BJ (cell line): Measurements from ENCODE around the gene HECW1. TPM values are rescaled to one million over a fixed set of nuclear protein-coding genes. Genes with fewer than 3 reads are reported as not detected.
"Not testable (repeated sequence)": the region's sequence is repeated elsewhere in the genome, so short reads cannot be mapped to it uniquely, and the experiment has no call there.

Source experiments
- CTCF ChIA-PET: fragments of 350-600 bp; formaldehyde crosslinking; extraction: SDS; loops from one replicate; lab custom pipeline; 2021; ENCODE audit warnings: antibody characterized with exemption, inconsistent platforms; lab: Yijun Ruan, JAX
- POLR2A ChIA-PET: fragments of 300-600 bp; sonication (Branson Sonifier 250); formaldehyde crosslinking; extraction: SDS; loops from one replicate; lab custom pipeline; 2021; ENCODE audit warnings: antibody characterized with exemption; lab: Charles Lee
- DNase-seq: peaks from one replicate; pipeline ENCODE4 v3.0.0-alpha.2; 2011; ENCODE audit warnings: low read depth
- H3K27me3 ChIP-seq: 2 replicates; pipeline ENCODE4 v1.6.0; 2011; ENCODE audit warnings: low read length; ENCODE audit not compliant: control insufficient read depth, insufficient read depth
- H3K36me3 ChIP-seq: 2 replicates; pipeline ENCODE4 v1.5.1; 2011; ENCODE audit warnings: low read length; ENCODE audit not compliant: control insufficient read depth, insufficient read depth
- H3K4me3 ChIP-seq: 2 replicates; pipeline ENCODE4 v1.5.1; 2011; ENCODE audit warnings: low read depth, mild to moderate bottlenecking, control low read depth, low read length
- CTCF ChIP-seq: IDR thresholded peaks from 2 replicates; pipeline ENCODE4 v1.5.1; 2011; ENCODE audit warnings: low read depth, mild to moderate bottlenecking, control low read depth, inconsistent platforms, low read length, moderate library complexity; ENCODE audit not compliant: insufficient read depth
- polyA plus RNA-seq: library from polyadenylated mRNA; depleted of rRNA; stranded (reverse); fragments of >200 nt; gene quantifications from 2 replicates; pipeline ENCODE4 v1.2.3, GENCODE V29; 2011

Gene HECW1
- polyA plus RNA-seq, 1 experiment = 2.9 TPM

DNA sequence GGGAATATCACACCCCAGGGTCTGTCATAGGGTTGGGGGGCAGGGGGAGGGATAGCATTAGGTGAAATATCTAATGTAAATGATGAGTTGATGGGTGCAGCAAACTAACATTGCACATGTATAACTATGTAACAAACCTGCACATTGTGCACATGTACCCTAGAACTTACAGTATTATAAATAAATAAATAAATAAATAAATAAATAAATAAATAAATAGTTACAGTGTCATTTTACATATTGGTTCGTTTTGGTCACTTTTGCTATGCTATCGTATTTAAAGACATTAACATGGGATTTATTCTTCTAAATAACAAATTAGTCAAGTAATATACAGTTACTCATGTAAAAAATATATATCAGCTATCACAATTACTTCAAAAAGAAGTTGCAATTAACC is 228.7 kb downstream of the HECW1 start:
- no peaks in the 10 kb centered on the region for H3K36me3 ChIP-seq
- no peak overlapping the region for H3K4me3 ChIP-seq
- DNase-seq = no peak
- H3K27me3 ChIP-seq = no peaks in the 10 kb centered on the region
- ChIA-PET POLR2A (no interaction called here), CTCF (no interaction called here)
- TF ChIP-seq CTCF = no peak

DNA sequence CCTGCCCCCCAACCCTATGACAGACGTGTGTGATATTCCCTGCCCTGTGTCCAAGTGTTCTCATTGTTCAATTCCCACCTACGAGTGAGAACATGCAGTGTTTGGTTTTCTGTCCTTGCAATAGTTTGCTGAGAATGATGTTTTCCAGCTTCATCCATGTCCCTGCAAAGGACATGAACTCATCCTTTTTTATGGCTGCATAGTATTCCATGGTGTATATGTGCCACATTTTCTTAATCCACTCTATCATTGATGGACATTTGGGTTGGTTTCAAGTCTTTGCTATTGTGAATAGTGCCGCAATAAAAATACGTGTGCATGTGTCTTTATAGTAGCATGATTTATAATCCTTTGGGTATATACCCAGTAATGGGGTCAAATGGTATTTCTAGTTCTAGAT is 231.0 kb downstream of the HECW1 start:
- CTCF ChIA-PET, H3K27me3 ChIP-seq, DNase-seq, H3K4me3 ChIP-seq, H3K36me3 ChIP-seq, POLR2A ChIA-PET: not testable (repeated sequence)

DNA sequence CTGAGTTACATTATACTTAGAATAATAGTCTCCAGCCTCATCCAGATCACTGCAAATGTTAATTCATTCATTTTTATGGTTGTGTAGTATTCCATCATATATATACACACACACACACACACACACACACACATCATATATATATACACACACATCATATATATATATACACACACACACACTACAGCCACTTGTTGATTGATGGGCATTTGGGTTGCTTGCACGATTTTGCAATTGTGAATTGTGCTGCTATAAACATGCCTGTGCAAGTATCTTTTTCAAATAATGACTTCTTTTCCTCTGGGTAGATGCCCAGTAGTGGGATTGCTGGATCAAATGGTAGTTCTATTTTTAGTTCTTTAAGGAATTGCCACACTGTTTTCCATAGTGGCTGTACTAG is 233.2 kb downstream of the HECW1 start:
- H3K36me3 ChIP-seq, POLR2A ChIA-PET, H3K4me3 ChIP-seq, H3K27me3 ChIP-seq, DNase-seq, CTCF ChIA-PET: not testable (repeated sequence)

DNA sequence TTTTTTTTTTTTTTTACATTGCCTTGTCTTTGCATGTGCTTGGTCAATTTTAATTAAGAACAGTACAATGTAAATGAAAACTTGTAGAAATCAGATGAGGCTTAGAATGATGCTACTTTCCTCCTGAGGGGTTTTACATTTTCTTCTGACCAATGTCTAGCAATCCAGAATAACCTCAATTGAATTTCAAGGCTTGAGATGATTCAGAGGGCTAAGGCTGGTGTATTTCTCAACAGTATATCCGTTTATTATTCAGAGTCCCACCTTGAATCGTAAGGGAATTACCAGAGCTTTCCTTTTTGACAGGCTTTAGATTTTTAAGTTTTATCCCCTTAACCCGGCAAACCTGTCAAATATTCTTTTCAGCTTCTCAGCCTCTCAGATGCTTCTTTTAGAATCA is 239.2 kb downstream of the HECW1 start:
- no peak for TF ChIP-seq CTCF
- Histone ChIP-seq H3K4me3 (no peak overlapping the region), H3K36me3 (no peaks in the 10 kb centered on the region), H3K27me3 (no peaks in the 10 kb centered on the region)
- ChIA-PET CTCF (no interaction called here), POLR2A (no interaction called here)
- no peak for DNase-seq

GRCh38 chr7:43353902-43354301 is 241.5 kb downstream of the HECW1 start:
- Histone ChIP-seq H3K36me3 (no peaks in the 10 kb centered on the region), H3K4me3 (no peak overlapping the region), H3K27me3 (no peaks in the 10 kb centered on the region)
- DNase-seq = no peak
- TF ChIP-seq CTCF = no peak
- POLR2A ChIA-PET = no interaction called here
- CTCF ChIA-PET = interaction anchor here (1.0 kb wide), 1 partner anchor 478 kb away, joined by 3 read pairs; no protein-coding TSS in a partner anchor

- no peak for TF ChIP-seq CTCF
- ChIA-PET POLR2A (no interaction called here), CTCF (no interaction called here)
- DNase-seq = no peak
- Histone ChIP-seq H3K36me3 (no peaks in the 10 kb centered on the region), H3K4me3 (no peak overlapping the region), H3K27me3 (no peaks in the 10 kb centered on the region)
These were observed 250.2 kb downstream of the HECW1 start for GRCh38 chr7:43362652-43363034.
